Natural killer cell (primary cell): ENCODE results near the gene KIF11. TPM values are rescaled to one million over a fixed set of nuclear protein-coding genes. Genes with fewer than 3 reads are reported as not detected.

Experiments used
- ATAC-seq, 3 donors: fragments of 150-1000 bp in 2 of 3; fragments of 200-7000 bp in 1 of 3; cut with Tn5 transposase; 1 replicate in 1 of 3; 2 replicates in 2 of 3; pipeline ENCODE4 v1.10.0; 2021; ENCODE audit warnings: mild to moderate bottlenecking in 2 of 3, moderate library complexity in 2 of 3
- DNase-seq, 2 donors: peaks; one replicate each; pipeline versions ENCODE4 v3.0.0 to v3.0.0-alpha.2; 2013 to 2021; ENCODE audit warnings: mixed read lengths in 1 of 2
- H3K27ac ChIP-seq: one replicate; pipeline ENCODE4 v1.5.1; 2013; ENCODE audit warnings: mild to moderate bottlenecking, low read length
- H3K27me3 ChIP-seq: one replicate; pipeline ENCODE4 v1.6.1; 2013; ENCODE audit warnings: low read length; ENCODE audit not compliant: control insufficient read depth, insufficient read depth
- H3K36me3 ChIP-seq: one replicate; pipeline ENCODE4 v1.6.1; 2013; ENCODE audit warnings: low read length; ENCODE audit not compliant: control insufficient read depth, insufficient read depth
- H3K4me1 ChIP-seq: one replicate; pipeline ENCODE4 v1.6.1; 2013; ENCODE audit warnings: low read length; ENCODE audit not compliant: control insufficient read depth, insufficient read depth
- H3K4me3 ChIP-seq: one replicate; pipeline ENCODE4 v1.5.1; 2013; ENCODE audit warnings: low read length
- H3K9me3 ChIP-seq: one replicate; pipeline ENCODE4 v1.6.1; 2013; ENCODE audit warnings: low read length; ENCODE audit not compliant: control insufficient read depth, insufficient read depth
- H3K27ac Mint-ChIP-seq, 2 donors: one replicate each; pipeline ENCODE4 v1.8.0; 2022; ENCODE audit warnings: mild to moderate bottlenecking in 2 of 2, mixed read lengths in 2 of 2, moderate library complexity in 1 of 2
- H3K27me3 Mint-ChIP-seq, 2 donors: one replicate each; pipeline ENCODE4 v1.8.0; 2022; ENCODE audit warnings: low read depth in 2 of 2, mixed read lengths in 2 of 2
- H3K36me3 Mint-ChIP-seq: one replicate; pipeline ENCODE4 v1.8.0; 2022; ENCODE audit warnings: mixed read lengths
- H3K4me1 Mint-ChIP-seq, 2 donors: one replicate each; pipeline ENCODE4 v1.8.0; 2022; ENCODE audit warnings: mixed read lengths in 2 of 2
- H3K4me3 Mint-ChIP-seq: one replicate; pipeline ENCODE4 v1.8.0; 2022; ENCODE audit warnings: mild to moderate bottlenecking, moderate library complexity, mixed read lengths
- H3K9me3 Mint-ChIP-seq, 2 donors: one replicate each; pipeline ENCODE4 v1.8.0; 2022; ENCODE audit warnings: mixed read lengths in 2 of 2
- WGBS: methylation state at CpG from one replicate; pipeline ENCODE4 v1.1.7; 2013; ENCODE audit warnings: missing lambda C conversion rate; ENCODE audit not compliant: insufficient coverage; 5-methylcytosine and 5-hydroxymethylcytosine counted together
- intact Hi-C: fragments of 100-400 bp; cut with micrococcal nuclease; formaldehyde crosslinking; loops from one replicate; pipeline ENCODE4 v1.14.2; 2022
- total RNA-seq, 4 donors: library from RNA; stranded (reverse); fragments of 120-200 nt in 1 of 4; gene quantifications; one replicate each; pipeline versions ENCODE4 v1.2.3 to v1.2.4, GENCODE V29; 2013 to 2022
- TF ChIP-seq, protein P1 (sequence below): fragments of 200-600 bp; IDR thresholded peaks from one replicate; pipeline ENCODE4 v1.8.0; 2022; ENCODE audit warnings: antibody characterized with exemption

Gene KIF11
- total RNA-seq, 3 donors from 2014 or later (not counting 1 experiment from before 2014, with no cell fraction given), result 1.3 to 2.4 (median 1.9) TPM

DNA sequence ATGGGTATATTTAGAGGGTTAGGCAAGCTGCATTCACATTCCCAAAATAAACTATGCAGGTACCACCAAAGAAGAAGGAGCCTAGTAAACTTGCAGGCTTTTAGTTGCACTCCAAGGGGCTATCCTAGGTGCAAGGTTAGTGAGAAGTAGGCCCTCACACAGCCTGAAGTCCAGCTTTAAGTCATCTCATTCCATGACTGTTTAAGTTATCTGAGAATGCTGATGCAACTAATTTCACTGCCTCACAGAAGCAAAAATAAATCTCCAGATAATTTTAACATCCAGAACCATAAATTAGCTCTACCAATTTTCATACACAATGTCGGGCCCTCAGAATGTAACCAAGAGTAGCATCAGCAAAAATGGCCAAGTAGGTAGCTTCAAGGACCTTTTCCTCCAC lies 62.5 kb downstream of the KIF11 start:
- Mint-ChIP-seq H3K9me3 (no peaks in the 10 kb centered on the region), H3K36me3 (no peaks in the 10 kb centered on the region), H3K27me3 (no peaks in the 10 kb centered on the region), H3K4me1 (no peaks in the 10 kb centered on the region), H3K27ac (no peak overlapping the region), H3K4me3 (no peak overlapping the region)
- intact Hi-C loops, result no loop called here
- no peaks in the 10 kb centered on the region for H3K27me3 ChIP-seq
- no peaks in the 10 kb centered on the region for H3K4me1 ChIP-seq
- ATAC-seq (no peak), DNase-seq (no peak)
- TF ChIP-seq, protein P1, sequence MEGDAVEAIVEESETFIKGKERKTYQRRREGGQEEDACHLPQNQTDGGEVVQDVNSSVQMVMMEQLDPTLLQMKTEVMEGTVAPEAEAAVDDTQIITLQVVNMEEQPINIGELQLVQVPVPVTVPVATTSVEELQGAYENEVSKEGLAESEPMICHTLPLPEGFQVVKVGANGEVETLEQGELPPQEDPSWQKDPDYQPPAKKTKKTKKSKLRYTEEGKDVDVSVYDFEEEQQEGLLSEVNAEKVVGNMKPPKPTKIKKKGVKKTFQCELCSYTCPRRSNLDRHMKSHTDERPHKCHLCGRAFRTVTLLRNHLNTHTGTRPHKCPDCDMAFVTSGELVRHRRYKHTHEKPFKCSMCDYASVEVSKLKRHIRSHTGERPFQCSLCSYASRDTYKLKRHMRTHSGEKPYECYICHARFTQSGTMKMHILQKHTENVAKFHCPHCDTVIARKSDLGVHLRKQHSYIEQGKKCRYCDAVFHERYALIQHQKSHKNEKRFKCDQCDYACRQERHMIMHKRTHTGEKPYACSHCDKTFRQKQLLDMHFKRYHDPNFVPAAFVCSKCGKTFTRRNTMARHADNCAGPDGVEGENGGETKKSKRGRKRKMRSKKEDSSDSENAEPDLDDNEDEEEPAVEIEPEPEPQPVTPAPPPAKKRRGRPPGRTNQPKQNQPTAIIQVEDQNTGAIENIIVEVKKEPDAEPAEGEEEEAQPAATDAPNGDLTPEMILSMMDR, result no peak
- no peak overlapping the region for H3K4me3 ChIP-seq
- H3K27ac ChIP-seq, result no peak overlapping the region
- 97% methylated on average over 1 of the region's 1 CpG for WGBS
- H3K9me3 ChIP-seq, result no peaks in the 10 kb centered on the region
- no peaks in the 10 kb centered on the region for H3K36me3 ChIP-seq

DNA sequence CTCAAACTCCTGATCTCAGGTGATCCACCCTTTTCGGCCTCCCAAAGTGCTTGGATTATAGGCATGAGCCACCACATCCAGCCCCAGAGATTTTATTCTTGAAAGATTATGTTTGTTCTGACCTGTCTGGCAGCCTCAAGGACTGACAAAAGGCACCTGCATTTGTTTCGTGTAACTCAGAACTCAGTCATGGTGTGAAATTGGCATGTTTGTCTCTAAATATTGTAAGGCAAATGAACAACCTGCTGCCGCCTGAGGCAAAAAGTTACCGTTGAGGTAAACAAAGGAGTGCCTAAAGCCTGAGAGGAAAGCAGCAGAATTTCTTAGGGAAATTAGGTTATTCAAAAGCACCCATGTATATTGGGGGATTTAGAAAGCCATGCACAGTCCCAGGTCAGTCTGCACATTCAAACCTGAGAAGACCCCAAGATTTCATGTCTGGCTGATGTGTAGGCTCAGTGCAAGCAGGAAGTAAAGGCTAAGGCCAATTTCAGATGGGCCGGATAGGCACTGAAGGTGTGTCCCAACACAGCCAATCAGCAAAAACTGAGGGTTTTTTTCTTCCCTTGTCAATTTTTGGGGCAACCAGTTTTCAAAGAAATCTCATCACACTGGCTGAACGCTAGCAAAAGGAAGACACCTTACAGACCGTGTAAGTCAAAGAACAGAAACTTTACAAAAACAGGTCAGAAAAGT lies 63.5 kb downstream of the KIF11 start:
- WGBS, result 98% methylated on average over 7 of the region's 7 CpGs
- Histone ChIP-seq H3K27me3 (no peaks in the 10 kb centered on the region), H3K36me3 (no peaks in the 10 kb centered on the region), H3K9me3 (no peaks in the 10 kb centered on the region), H3K4me3 (no peak overlapping the region), H3K4me1 (no peaks in the 10 kb centered on the region), H3K27ac (no peak overlapping the region)
- Mint-ChIP-seq H3K36me3 (no peaks in the 10 kb centered on the region), H3K4me1 (no peaks in the 10 kb centered on the region), H3K9me3 (peaks cover 0 to 1% of the 10 kb centered on the region in 2 donors), H3K27ac (no peak overlapping the region), H3K27me3 (no peaks in the 10 kb centered on the region), H3K4me3 (no peak overlapping the region)
- ATAC-seq (no peak), DNase-seq (no peak)
- intact Hi-C loops, result no loop called here
- TF ChIP-seq, protein P1, result no peak

DNA sequence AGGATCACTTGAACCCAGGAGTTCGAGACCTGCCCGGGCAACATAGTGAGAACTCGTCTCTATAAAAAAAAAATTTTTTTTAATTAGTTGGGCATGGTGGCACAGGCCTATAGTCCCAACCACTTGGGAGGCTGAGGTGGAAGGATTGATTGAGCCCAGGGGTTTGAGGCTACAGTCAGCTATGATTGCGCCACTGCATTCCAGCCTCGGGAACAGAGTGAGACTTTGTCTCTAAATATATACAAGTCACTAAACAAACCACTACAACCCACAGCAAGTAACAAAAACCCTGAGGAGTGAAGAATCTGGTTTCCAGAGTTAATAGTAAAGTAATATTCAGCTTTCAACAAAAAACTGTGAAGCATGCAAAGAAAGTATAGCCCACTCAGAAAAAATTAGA lies 64.1 kb downstream of the KIF11 start:
- ATAC-seq, result no peak
- no peaks in the 10 kb centered on the region for H3K36me3 Mint-ChIP-seq
- no peaks in the 10 kb centered on the region for H3K36me3 ChIP-seq

More for the DNA sequence above, 64.1 kb downstream of the KIF11 start:
- Histone ChIP-seq H3K9me3 (peaks cover 3% of the 10 kb centered on the region), H3K4me3 (no peak overlapping the region), H3K27me3 (no peaks in the 10 kb centered on the region), H3K27ac (no peak overlapping the region), H3K4me1 (no peaks in the 10 kb centered on the region)
- TF ChIP-seq, protein P1, result no peak
- Mint-ChIP-seq H3K27me3 (no peaks in the 10 kb centered on the region), H3K4me3 (no peak overlapping the region), H3K4me1 (no peaks in the 10 kb centered on the region), H3K27ac (no peak overlapping the region), H3K9me3 (peaks cover 0 to 3% of the 10 kb centered on the region in 2 donors)
- intact Hi-C loops, result no loop called here
- WGBS, result 100% methylated on average over 3 of the region's 5 CpGs
- DNase-seq, result no peak
